ENCODE measurements around the gene KCNH2. TPM values are rescaled to one million over a fixed set of nuclear protein-coding genes. Genes with fewer than 3 reads are reported as not detected.
A peak's percentile ranks its signal among the peaks of the same experiment; 100 is the strongest.

The KCNH2 gene
- total RNA-seq, 4 donors from 2014 or later, result 0.19 to 2.5 (median 0.72) TPM

- no peak for DNase-seq
- Histone ChIP-seq H3K4me1 (peaks cover 6 to 29% (median 22%) of the 10 kb centered on the region in 3 donors), H3K36me3 (no peaks in the 10 kb centered on the region), H3K4me3 (no peak overlapping the region), H3K27ac (no peak overlapping the region), H3K9me3 (no peaks in the 10 kb centered on the region), H3K27me3 (peaks cover 0 to 77% (median 2%) of the 10 kb centered on the region in 4 donors)
- no peak for TF ChIP-seq POLR2A (IDR thresholded peaks at IDR 0.05)
- TF ChIP-seq, protein P1, sequence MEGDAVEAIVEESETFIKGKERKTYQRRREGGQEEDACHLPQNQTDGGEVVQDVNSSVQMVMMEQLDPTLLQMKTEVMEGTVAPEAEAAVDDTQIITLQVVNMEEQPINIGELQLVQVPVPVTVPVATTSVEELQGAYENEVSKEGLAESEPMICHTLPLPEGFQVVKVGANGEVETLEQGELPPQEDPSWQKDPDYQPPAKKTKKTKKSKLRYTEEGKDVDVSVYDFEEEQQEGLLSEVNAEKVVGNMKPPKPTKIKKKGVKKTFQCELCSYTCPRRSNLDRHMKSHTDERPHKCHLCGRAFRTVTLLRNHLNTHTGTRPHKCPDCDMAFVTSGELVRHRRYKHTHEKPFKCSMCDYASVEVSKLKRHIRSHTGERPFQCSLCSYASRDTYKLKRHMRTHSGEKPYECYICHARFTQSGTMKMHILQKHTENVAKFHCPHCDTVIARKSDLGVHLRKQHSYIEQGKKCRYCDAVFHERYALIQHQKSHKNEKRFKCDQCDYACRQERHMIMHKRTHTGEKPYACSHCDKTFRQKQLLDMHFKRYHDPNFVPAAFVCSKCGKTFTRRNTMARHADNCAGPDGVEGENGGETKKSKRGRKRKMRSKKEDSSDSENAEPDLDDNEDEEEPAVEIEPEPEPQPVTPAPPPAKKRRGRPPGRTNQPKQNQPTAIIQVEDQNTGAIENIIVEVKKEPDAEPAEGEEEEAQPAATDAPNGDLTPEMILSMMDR (IDR thresholded peaks at IDR 0.05), result no peak
- intact Hi-C loops (cut with DNase I), result no loop called here
- 47 to 56% methylated on average over 2 of the region's 3 CpGs for WGBS, 2 donors
These were observed 4.2 kb upstream of the KCNH2 start for GRCh38 chr7:150982351-150982750.

DNA sequence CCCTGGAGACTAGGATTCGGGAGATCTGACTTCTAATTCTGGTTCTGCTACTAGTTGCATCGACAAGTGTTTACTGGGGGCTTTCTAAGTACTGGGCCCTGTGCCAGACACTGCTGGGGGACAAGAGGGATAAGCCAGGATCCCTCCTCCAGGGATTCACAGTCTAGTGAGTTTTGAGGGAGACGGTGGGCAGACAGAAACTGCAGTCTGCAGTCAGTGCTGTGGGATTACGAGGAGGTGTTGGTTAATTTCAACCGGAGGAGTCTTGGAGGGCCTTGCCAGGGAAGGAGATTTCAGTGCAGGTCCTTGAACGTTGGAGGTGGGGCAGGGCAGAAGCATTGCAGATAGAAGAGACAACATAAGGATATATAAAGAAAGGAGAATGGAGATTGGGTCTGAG is 3.5 kb upstream of the KCNH2 start:
- 64 to 73% methylated on average over 5 to 6 of the region's 6 CpGs for WGBS, 2 donors
- TF ChIP-seq, protein P1 (IDR thresholded peaks at IDR 0.05), result no peak
- no peak for TF ChIP-seq POLR2A (IDR thresholded peaks at IDR 0.05)
- Histone ChIP-seq H3K27me3 (peaks cover 0 to 82% (median 8%) of the 10 kb centered on the region in 4 donors), H3K27ac (no peak overlapping the region), H3K4me3 (no peak overlapping the region), H3K36me3 (no peaks in the 10 kb centered on the region), H3K9me3 (no peaks in the 10 kb centered on the region), H3K4me1 (peaks cover 6 to 36% (median 22%) of the 10 kb centered on the region in 3 donors)
- DNase-seq, result no peak
- intact Hi-C loops (cut with DNase I), result no loop called here

DNA sequence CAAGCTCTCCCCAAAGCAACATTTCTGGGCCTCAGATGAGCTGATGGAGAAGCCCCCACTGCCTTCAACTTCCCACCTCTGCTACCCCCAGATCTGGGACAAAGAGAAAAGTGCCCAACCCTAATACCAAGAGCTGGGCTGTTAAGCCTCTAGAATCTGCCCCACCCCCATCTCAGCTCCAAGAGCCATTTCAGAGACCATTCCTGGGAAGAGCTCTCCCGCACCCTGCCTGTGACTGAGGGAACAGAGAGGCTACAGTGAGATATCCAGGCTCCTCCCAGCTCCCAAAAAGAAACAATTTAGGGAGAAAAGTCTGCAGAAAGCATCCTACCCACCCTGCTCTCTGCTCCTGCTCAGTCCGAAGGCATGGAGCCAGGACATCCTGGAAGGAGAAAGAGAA is 2.5 kb upstream of the KCNH2 start:
- H3K27ac ChIP-seq, result no peak overlapping the region
- 8 to 20% methylated on average over 1 to 2 of the region's 2 CpGs for WGBS, 2 donors
- peaks cover 0 to 89% (median 11%) of the 10 kb centered on the region in 4 donors for H3K27me3 ChIP-seq

DNA sequence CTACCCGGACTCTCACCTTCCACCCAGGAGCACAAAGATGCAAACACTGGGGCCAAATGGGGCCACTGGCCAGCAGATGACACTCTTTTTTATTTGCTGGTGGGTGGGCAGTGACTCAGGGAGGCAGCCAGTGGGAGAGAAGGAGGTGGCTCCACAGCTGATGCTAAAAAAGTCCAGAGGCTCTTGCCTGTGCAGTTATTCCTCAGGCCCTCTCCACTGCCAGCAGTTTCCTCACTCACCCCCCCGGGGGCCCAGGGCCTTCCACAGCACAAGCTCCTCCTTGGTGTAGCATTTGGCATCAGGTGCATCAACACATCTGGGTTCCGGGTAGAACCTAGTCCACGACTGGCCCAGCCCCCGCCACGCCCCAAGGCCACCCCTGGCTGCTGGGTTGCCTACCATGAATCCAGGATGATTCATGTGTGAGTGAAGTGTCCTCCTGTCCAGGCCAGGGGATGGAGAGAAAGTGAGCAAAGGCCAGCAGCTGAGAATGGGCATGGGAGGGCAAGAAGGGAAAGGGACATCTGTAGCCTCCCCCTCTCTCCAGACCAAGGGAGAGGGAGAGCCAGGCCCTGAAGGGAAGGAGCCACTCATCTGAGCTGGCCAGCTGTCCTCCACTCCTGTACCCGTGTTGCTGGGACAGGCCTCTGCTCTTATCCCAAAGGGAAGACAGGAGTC is 1.7 kb upstream of the KCNH2 start:
- H3K27ac ChIP-seq, result peak overlapping the region in 3 of 4 donors; percentile 57 to 82 (median 74)

More for the DNA sequence above, 2.5 kb upstream of the KCNH2 start:
- Histone ChIP-seq H3K4me1 (peaks cover 6 to 40% (median 25%) of the 10 kb centered on the region in 3 donors), H3K4me3 (no peak overlapping the region), H3K36me3 (no peaks in the 10 kb centered on the region), H3K9me3 (no peaks in the 10 kb centered on the region)
- DNase-seq, result no peak
- intact Hi-C loops (cut with DNase I), result no loop called here
- TF ChIP-seq, protein P1 (IDR thresholded peaks at IDR 0.05), result no peak
- no peak for TF ChIP-seq POLR2A (IDR thresholded peaks at IDR 0.05)

More for the DNA sequence above, 1.7 kb upstream of the KCNH2 start:
- H3K27me3 ChIP-seq, result peaks cover 0 to 89% (median 11%) of the 10 kb centered on the region in 4 donors
- H3K4me1 ChIP-seq, result peaks cover 6 to 48% (median 33%) of the 10 kb centered on the region in 3 donors
- H3K36me3 ChIP-seq, result no peaks in the 10 kb centered on the region
- no peak overlapping the region for H3K4me3 ChIP-seq
- H3K9me3 ChIP-seq, result no peaks in the 10 kb centered on the region
- 23% methylated on average over 2 of the region's 7 CpGs; no CpG with 5 or more reads in 1 of the 2 donors for WGBS, 2 donors
- TF ChIP-seq POLR2A (IDR thresholded peaks at IDR 0.05), result no peak
- TF ChIP-seq, protein P1 (IDR thresholded peaks at IDR 0.05), result no peak
- no peak for DNase-seq
- intact Hi-C loops (cut with DNase I), result no loop called here
